ENCODE results near the gene GDF15. TPM values are rescaled to one million over a fixed set of nuclear protein-coding genes. Genes with fewer than 3 reads are reported as not detected.

Gene GDF15
- polyA plus RNA-seq, 1 donor (not counting 4 experiments of a cell fraction or from before 2014, with no cell fraction given) = 0.31 TPM

DNA sequence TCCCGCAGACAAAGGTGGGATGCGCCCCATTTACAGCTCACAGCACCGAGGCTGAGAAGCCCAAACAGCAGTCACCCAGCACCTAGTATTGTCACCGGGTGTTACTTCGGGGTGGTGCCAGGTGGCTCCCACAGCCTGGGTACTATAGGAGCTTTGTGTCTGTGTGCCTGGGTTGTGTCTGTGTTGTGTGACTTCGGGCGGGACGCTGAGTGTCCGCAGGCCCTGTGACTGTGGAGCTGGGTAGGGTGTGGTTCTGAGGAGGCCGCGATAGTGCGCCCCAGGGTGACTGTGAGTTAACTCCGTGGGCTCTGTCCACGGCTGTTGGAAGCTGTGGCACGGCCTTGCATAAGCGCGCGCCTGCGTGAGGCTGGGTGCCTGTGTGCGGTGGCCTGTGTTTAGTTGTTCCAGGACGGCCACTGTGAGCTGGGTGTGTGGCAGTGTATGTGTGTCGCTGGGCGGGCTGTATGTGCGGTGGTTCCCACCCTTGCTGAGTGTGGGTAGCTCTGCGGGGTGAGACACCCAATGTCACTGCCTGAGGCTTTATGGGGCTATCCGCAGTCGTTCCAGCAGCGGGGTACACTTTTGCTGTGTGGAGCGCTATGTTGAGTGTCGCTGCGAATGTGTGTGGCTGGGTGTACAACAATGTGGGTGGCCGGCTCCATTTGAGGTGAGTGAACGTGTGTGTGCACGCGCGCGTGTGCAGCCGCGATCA is 32.7 kb downstream of the GDF15 start:
- H3K79me2 ChIP-seq (ENCODE audit: control insufficient read depth, insufficient read depth, low read length) = peaks cover 14% of the 10 kb centered on the region
- H3K27ac ChIP-seq (ENCODE audit: control insufficient read depth, insufficient read depth, low read length) = peak overlapping the region; percentile 36
- H3K4me3 ChIP-seq (ENCODE audit: control insufficient read depth in 2 of 3, extremely low read depth in 1 of 3, insufficient read depth in 2 of 3, low read depth in 1 of 3, low read length in 3 of 3) = peak overlapping the region; percentile 66 to 73 (median 68)
- TF ChIP-seq CTCF (optimal IDR thresholded peaks at IDR 0.05 in 1 of 3, IDR thresholded peaks at IDR 0.05 in 1 of 3, conservative IDR thresholded peaks at IDR 0.05 in 1 of 3; ENCODE audit: extremely low read depth in 1 of 3, insufficient read depth in 2 of 3, low read length in 3 of 3) (no peak), EZH2 (IDR thresholded peaks at IDR 0.05; ENCODE audit: low read length) (no peak)
- H3K9ac ChIP-seq (ENCODE audit: control insufficient read depth, extremely low read depth, insufficient read depth, low read length) = peak overlapping the region; percentile 64
- H3K27me3 ChIP-seq (ENCODE audit: control insufficient read depth, extremely low read depth, insufficient read depth, low read length) = no peaks in the 10 kb centered on the region
- dilution Hi-C loops (cut with MboI; ENCODE audit: extremely low pct_ligation_motif_present, low sequenced_read_pairs) = no loop called here
- H3K4me1 ChIP-seq (ENCODE audit: control insufficient read depth, extremely low read depth, insufficient read depth, low read length) = peaks cover 24% of the 10 kb centered on the region
- peaks cover 0 to 2% of the 10 kb centered on the region in 2 experiments for H3K36me3 ChIP-seq (ENCODE audit: control insufficient read depth in 2 of 2, extremely low read depth in 1 of 2, insufficient read depth in 2 of 2, low read length in 2 of 2)
- no peak for DNase-seq (ENCODE audit: low read depth, low spot score)
- peak overlapping the region; percentile 87 for H3K4me2 ChIP-seq (ENCODE audit: control insufficient read depth, extremely low read depth, insufficient read depth, low read depth, low read length)
- H2AFZ ChIP-seq (ENCODE audit: control insufficient read depth, low read length) = peak overlapping the region; percentile 75
- no peaks in the 10 kb centered on the region for H3K9me3 ChIP-seq (ENCODE audit: control insufficient read depth, low read depth, low read length)
- peak; percentile 32 for FAIRE-seq
- no peaks in the 10 kb centered on the region for H3K9me1 ChIP-seq (ENCODE audit: control insufficient read depth, extremely low read depth, insufficient read depth, low read length)
- no peaks in the 10 kb centered on the region for H4K20me1 ChIP-seq (ENCODE audit: control insufficient read depth, extremely low read depth, insufficient read depth, low read length)

DNA sequence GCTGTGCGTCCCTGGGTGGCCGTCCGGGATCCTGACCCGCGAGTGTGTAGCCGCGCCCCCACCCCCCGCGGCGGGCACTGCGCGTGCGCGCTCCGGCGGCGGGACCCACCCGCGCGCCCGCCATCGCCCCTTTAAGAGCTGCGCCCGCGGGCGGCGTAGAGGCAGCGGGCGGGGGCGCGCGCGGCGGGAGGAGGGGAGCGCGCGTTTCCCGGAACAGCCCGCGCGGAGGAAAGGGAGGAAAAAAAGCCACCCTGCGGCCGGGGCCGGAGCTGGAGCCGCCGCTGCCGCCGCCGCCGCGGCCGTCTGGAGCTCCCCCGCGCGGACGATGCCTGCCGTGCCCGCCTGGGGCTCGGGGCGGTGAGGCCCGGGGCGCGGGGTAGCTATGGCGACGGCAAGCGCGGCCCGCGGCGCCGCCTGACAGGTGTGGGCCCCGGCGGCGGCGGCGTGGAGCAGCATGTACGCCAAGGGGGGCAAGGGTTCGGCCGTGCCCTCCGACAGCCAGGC is 33.3 kb downstream of the GDF15 start, which contains the start of gene SSBP4:
TSS of gene SSBP4 (plus strand) at position 204 of the 504 bp plus-strand sequence. CDS start at position 455, 251 bp downstream.
- dilution Hi-C loops (cut with MboI; ENCODE audit: extremely low pct_ligation_motif_present, low sequenced_read_pairs) = no loop called here

More for the DNA sequence above, 33.3 kb downstream of the GDF15 start, which contains the start of gene SSBP4:
- no peak for DNase-seq (ENCODE audit: low read depth, low spot score)
- Histone ChIP-seq H3K9me3 (ENCODE audit: control insufficient read depth, low read depth, low read length) (no peaks in the 10 kb centered on the region), H3K4me1 (ENCODE audit: control insufficient read depth, extremely low read depth, insufficient read depth, low read length) (peaks cover 24% of the 10 kb centered on the region), H3K4me3 (ENCODE audit: control insufficient read depth in 2 of 3, extremely low read depth in 1 of 3, insufficient read depth in 2 of 3, low read depth in 1 of 3, low read length in 3 of 3) (peak within 1 kb of the TSS; percentile 66 to 73 (median 68)), H3K79me2 (ENCODE audit: control insufficient read depth, insufficient read depth, low read length) (peaks cover 14% of the 10 kb centered on the region), H3K27ac (ENCODE audit: control insufficient read depth, insufficient read depth, low read length) (peak within 1 kb of the TSS; percentile 36), H3K36me3 (ENCODE audit: control insufficient read depth in 2 of 2, extremely low read depth in 1 of 2, insufficient read depth in 2 of 2, low read length in 2 of 2) (peaks cover 0 to 2% of the 10 kb centered on the region in 2 experiments), H3K9ac (ENCODE audit: control insufficient read depth, extremely low read depth, insufficient read depth, low read length) (peak within 1 kb of the TSS; percentile 64), H4K20me1 (ENCODE audit: control insufficient read depth, extremely low read depth, insufficient read depth, low read length) (no peaks in the 10 kb centered on the region), H3K9me1 (ENCODE audit: control insufficient read depth, extremely low read depth, insufficient read depth, low read length) (no peaks in the 10 kb centered on the region), H2AFZ (ENCODE audit: control insufficient read depth, low read length) (peak within 1 kb of the TSS; percentile 75), H3K27me3 (ENCODE audit: control insufficient read depth, extremely low read depth, insufficient read depth, low read length) (no peaks in the 10 kb centered on the region), H3K4me2 (ENCODE audit: control insufficient read depth, extremely low read depth, insufficient read depth, low read depth, low read length) (peak within 1 kb of the TSS; percentile 87)
- no peak for FAIRE-seq
- peak in 1 of 3 experiments; percentile 41 for TF ChIP-seq CTCF (optimal IDR thresholded peaks at IDR 0.05 in 1 of 3, IDR thresholded peaks at IDR 0.05 in 1 of 3, conservative IDR thresholded peaks at IDR 0.05 in 1 of 3; ENCODE audit: extremely low read depth in 1 of 3, insufficient read depth in 2 of 3, low read length in 3 of 3)
- TF ChIP-seq EZH2 (IDR thresholded peaks at IDR 0.05; ENCODE audit: low read length) = no peak

All from keratinocyte (primary cell).